Measurements from ENCODE around the gene NCAPH2.
"Not testable (repeated sequence)": the region's sequence is repeated elsewhere in the genome, so short reads cannot be mapped to it uniquely, and the experiment has no call there.

Gene NCAPH2

GRCh38 chr22:50530877-50531545 is 23.0 kb downstream of the NCAPH2 start:
- DNase-seq (ENCODE audit: low read depth in 2 of 2), result peak; percentile 77

DNA sequence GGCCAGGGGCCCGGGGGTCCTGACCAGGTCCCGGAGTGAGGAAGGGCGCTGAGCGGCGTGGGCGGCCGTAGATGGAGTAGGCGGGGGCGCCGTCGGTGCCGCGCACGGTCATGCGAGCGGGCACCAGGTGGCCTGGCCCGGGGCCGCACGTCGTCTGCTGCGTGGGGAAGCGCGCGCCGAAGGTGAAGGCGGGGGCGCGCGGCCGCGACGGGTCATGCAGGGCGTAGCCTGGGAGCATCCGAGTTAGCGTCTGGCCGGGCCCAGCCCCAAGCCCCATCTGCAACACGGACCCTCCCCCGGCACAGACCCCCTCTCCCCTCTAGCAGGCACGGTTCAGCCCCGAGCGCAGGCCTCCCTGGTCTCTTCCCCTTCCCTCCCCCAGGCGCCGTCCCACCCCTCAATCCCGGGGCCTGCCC is 23.5 kb downstream of the NCAPH2 start:
- peak in 1 of 2 donors; percentile 62 for DNase-seq (ENCODE audit: low read depth in 2 of 2)

DNA sequence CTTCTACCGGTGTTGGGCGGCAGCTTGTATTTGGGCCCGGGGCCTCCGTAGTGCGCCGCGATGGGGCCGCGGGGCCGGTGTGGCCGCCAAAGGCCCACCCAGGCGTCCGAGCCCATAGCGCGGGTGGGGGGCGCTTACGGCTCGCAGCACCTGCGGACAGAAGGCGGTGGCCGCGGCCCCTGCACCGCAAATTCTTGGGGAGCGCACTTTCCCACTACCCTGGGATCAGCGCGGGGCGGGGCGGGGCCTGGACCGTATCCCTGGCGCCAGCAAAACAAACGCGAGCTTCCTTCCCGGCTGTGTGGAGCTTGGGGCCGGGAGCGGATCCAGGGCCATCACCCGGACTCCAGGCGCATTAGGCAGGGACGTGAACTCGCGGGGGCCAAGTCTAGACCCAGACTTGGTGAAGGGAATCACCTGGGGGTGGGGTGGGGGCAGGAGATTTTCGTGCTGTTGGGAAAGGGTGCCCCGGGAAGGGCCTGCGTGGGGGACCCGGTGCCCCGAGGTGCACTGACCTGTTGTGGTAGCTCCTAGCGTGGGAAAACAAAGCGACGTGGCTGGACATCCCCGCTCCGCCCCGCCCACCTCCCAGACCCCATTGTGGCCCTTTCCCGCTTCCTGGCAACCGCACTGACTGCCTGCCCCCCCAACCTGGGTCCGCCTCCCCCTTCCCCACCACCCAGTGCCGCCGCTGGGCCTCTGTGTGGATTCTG is 24.1 kb downstream of the NCAPH2 start:
- DNase-seq (ENCODE audit: low read depth in 2 of 2), result no peak

DNA sequence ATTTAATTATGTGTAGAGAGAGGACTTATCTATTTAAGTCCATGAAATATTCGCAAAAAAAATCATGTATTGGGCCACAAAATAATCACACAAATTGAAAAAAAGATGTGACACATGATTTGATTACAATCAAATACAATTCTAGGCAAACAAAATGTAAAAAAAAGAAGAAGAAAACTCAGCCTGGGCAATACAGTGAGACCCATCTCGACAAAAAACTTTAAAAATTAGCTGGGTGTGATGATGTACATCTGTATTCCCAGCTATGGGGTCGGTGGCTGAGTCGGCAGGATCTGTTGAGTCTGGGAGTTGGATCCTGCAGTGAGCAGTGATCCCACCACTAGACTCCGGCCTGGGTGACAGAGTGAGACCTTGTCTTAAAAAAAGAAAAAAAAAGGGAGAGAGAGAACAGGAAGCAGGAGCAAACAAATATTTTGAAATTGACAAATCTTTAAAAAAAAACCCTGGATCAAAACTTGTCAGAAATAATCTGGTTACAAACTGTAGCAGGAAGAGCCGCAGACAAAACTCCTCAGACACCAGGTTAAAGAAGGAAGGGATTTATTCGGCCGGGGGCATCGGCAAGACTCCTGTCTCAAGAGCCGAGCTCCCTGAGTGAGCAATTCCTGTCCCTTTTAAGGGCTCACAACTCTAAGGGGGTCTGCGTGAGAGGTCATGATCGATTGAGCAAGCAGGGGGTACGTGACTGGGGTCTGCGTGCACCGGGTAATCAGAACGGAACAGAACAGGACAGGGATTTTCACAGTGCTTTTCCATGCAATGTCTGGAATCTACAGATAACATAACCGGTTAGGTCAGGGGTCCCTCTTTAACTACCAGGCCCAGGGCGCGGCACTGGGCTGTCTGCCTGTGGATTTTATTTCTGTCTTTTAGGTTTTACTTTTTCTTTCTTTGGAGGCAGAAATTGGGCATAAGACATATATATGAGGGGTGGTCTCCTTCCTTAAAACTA is 25.1 kb downstream of the NCAPH2 start:
- DNase-seq (ENCODE audit: low read depth in 2 of 2), result no peak

DNA sequence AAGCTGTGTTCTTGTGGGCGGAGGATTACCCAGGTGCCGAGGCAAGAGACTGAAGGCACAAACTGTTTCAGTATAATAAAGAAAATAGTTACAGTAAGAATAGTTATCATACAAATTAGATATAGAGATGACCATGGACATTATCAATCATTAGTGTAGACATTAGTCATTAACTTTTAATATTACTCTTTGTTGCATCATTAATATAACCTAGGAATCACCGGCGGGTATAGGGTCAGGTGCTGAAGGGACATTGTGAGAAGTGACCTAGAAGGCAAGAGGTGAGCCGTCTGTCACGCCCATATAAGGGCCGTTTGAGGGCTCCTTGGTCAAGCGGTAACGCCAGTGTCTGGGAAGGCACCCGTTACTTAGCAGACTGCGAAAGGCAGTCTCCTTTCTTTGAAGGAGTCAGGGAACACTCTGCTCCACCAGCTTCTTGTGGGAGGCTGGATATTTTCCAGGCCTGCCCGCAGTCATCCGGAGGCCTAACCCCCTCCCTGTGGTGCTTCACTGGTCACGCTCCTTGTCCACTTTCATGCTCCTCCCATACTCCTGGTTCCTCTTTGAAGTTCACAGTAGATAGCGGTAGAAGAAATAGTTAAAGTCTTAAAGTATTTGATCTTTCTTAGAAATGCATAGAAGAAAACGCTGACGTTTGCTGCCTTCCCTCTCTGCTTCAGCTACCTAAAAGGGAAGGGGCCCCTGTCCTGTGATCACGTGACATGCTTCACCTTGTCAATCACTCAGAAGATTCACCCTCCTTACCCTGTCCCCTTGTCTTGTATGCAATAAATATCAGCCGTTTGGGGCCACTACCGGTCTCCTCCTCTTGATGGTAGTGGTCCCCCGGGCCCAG is 26.1 kb downstream of the NCAPH2 start:
- not testable (repeated sequence) for DNase-seq (ENCODE audit: low read depth in 2 of 2)

DNA sequence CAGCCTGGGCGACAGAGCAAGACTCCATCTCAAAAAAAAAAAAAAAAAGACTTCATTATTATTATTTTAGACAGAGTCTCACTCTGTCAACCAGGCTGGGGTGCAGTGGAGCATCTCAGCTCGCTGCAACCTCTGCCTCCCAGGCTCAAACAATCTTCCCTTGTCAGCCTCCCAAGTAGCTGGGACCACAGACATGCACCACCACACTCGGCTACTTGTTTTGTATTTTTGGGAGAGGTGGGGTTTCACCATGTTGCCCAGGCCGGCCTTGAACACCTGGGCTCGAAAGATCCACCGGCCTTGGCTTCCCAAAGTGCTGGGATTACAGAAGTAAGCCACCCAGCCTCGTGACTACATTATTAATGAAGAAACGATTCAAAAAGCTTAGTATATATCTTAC is 27.1 kb downstream of the NCAPH2 start:
- DNase-seq (ENCODE audit: low read depth in 2 of 2), result no peak

DNA sequence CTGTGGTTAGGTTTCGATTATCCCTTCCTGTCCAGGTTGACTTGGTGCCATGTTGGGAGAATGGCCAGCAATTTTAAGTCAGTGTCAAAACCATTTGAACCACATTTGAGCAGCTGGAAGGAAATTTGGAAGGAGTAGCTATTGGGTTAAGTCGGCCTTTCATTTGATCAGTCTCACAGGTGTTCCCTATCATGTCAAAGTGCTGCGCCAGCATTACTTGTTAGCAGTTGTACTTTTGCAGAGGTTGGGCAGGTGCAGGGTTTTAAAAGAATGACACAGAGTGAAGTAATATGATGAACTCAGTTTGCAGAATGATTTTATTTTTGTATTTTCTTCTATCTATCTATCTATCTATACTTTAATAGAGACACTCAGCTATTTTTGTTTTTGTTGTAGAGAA is 28.2 kb downstream of the NCAPH2 start:
- no peak for DNase-seq (ENCODE audit: low read depth in 2 of 2)

DNA sequence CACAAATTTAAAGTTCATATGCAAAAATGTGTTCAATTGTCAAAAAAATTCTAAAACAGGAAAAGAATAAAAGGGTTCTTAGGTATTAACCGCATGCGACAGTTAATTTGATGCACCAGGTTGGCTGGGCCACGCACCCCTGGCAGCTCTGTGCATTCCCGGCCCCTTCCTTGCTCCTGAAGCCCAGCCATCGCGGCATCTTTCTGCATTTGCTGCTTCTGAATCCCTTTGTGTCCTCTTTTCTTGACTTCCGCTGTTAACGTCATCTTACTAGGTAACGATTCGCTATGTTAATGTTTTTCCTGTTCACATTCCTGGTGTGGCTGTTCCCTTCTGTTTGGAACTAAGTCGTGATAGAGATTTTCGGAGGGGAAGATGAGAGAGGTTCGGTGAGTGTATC is 29.7 kb downstream of the NCAPH2 start:
- DNase-seq (ENCODE audit: low read depth in 2 of 2), result no peak

DNA sequence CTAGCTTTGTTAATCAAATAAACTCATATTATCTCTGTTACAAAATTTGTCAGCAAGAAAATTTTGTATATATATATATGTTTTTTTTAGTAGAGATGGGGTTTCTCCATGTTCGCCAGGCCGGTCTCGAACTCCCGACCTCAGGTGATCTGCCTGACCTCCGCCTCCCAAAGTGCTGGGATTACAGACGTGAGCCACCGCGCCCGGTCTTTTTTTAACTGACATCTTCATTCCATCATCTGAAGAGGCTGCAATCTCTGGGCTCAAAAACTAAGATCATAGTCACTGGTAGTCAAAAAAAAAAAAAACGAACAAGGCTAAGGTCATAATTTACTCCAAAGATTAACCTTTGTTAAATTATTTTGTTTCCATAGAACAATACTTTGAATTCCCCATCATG is 32.4 kb downstream of the NCAPH2 start:
- DNase-seq (ENCODE audit: low read depth in 2 of 2), result no peak

GRCh38 chr22:50541667-50542026 is 33.6 kb downstream of the NCAPH2 start:
- DNase-seq (ENCODE audit: low read depth in 2 of 2), result not testable (repeated sequence)

- DNase-seq (ENCODE audit: low read depth in 2 of 2), result no peak
Measured at GRCh38 chr22:50542416-50542927, 34.4 kb downstream of the NCAPH2 start.

GRCh38 chr22:50544078-50544745 is 36.2 kb downstream of the NCAPH2 start:
- peak in 1 of 2 donors; percentile 80 for DNase-seq (ENCODE audit: low read depth in 2 of 2)

DNA sequence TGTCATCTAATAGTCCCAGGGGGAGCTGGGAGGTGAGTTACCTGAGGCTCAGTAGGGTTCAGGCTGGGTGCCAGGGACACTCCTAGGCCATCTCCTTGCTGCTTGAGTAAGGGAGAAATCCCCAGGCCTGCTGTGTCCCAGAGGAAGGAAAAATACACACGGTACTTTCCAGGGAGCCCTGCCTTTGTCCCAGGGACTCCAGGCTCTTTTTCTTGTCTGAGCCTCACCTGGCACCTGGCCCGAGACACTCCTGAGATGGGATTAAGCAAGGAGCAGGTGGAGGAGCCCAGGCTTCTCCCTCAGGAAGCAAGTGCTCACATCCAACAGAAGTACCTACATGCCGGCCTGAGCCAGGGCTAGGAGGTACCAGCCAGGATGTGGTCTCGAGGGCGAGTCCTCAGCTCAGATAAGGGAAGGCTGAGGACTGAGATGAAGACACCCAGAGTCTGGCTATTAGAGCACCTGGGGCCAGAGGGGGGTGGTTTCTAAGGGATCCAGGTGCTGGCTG is 36.8 kb downstream of the NCAPH2 start:
- no peak for DNase-seq (ENCODE audit: low read depth in 2 of 2)

DNA sequence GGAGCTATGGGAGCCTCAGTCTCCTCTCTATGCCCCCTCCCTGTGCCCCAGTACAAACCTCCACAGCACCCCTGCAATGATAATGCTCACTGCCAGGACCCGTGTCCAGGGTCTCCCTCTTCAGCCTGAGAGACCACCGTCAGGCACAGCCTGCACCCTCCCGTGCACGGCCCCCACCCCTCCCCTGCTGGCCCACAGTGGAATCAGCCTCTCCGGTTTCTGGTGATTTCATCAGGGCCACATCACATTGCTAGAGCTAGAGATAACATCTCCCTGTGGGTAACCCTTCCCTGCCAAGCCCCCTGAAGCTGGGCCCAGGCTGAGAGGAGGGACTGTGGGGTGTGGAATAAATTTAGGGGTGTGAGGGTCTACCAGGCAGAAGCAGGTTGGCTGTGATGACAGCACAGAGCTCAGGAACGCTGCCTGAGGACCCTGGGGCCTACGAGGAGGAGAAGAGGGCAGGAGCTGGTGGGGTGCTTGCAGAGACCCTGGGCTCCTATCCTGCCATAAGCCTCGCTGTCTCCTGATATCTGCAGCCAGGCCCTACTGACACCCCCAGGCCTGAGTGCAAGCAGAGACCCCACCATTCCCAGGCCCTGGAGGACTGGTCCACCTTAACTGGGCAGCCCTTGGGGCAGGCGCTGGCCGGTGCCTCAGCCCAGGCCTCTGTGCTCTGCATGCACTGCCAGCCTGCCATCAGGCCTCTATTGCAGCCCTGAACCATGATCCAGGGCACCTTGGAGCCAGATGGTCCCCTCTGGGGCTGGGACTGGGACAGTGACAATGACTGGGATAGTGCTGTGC is 37.7 kb downstream of the NCAPH2 start, which contains the start of gene KLHDC7B:
Gene KLHDC7B, plus strand, starts transcription at position 378 of the 804 bp plus-strand sequence. Its CDS starts 345 bp downstream, at position 723.
- no peak for DNase-seq (ENCODE audit: low read depth in 2 of 2)

GRCh38 chr22:50546326-50547262 is 38.6 kb downstream of the NCAPH2 start:
- no peak for DNase-seq (ENCODE audit: low read depth in 2 of 2)

DNA sequence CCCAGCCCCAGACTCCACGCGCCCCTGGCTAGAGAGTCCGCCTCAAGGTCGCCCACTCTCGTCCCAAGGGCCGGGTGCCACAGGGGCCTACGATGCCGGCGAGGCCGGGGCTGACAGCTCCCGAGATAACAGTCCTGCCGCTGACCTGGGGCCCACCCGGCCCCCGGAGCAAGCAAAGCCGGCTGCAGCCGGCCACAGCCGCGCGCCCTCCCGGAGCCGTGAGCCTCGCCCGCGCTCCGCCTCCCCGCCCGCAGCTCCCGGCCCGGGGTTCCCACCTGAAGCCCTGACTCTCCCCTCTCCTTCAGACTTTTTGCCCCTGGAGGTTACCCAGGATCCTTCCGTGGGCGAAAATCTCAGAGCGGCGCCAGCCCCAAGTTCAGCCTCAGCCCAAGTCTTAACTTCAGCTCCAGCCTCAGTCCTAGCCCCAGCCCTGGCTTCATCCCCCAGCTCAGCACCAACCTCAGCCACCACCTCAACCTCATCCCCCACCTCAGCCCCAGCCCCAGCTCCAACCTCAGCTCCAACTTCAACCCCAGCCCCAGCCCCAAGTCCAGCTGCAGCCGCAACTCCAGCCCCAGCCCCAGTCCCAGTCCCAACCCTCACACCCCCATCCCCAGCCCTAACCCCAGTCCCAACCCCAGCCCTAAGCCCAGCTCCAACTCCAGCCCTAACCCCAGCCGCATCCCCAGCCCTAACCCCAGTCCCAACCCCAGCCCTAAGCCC is 39.4 kb downstream of the NCAPH2 start:
- no peak for DNase-seq (ENCODE audit: low read depth in 2 of 2)

GRCh38 chr22:50548040-50548920 is 40.3 kb downstream of the NCAPH2 start:
- no peak for DNase-seq (ENCODE audit: low read depth in 2 of 2)

Measured in stimulated activated CD4-positive, alpha-beta T cell treated with anti-CD3 and anti-CD28 coated beads, Interleukin-15, amount 100 ng/mL, for 48 hours (primary cell).